GM19023 (cell line): ENCODE data around the gene FAM78B.

Experiments
- ATAC-seq: cut with Tn5 transposase; IDR thresholded peaks from one replicate; pipeline ENCODE4 v1.9.1; 2021; ENCODE audit warnings: mild to moderate bottlenecking, moderate library complexity; ENCODE audit not compliant: unreplicated experiment

FAM78B gene

DNA sequence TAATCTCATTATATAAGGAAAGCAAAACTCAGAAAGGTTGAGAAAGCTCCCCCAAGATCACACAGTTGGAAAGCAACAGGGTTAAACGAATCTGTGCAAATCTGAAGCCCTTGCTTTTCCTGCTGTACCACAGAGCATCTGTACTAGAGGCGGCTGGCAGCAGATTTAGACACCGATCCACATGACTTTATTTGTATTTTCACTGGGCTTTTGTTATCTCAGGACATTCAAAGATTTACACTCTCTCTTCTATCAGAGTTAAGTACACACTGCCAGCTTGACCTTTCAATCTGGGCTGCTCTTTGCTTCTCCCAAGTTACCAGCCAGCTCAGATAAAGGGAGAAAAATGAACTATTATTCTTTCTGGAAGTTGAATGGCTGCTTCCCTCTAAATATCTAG lies 146.6 kb downstream of the FAM78B start:
- ATAC-seq = no peak
